GM19468 (cell line): ENCODE results near the gene L2HGDH.
"Not testable (repeated sequence)": the region's sequence is repeated elsewhere in the genome, so short reads cannot be mapped to it uniquely, and the experiment has no call there.

Experiments used
- ATAC-seq: cut with Tn5 transposase; IDR thresholded peaks from one replicate; pipeline ENCODE4 v1.9.1; 2021; ENCODE audit warnings: mild to moderate bottlenecking, moderate library complexity, moderate number of reproducible peaks; ENCODE audit not compliant: unreplicated experiment; ENCODE audit errors: extremely low read depth

L2HGDH gene

DNA sequence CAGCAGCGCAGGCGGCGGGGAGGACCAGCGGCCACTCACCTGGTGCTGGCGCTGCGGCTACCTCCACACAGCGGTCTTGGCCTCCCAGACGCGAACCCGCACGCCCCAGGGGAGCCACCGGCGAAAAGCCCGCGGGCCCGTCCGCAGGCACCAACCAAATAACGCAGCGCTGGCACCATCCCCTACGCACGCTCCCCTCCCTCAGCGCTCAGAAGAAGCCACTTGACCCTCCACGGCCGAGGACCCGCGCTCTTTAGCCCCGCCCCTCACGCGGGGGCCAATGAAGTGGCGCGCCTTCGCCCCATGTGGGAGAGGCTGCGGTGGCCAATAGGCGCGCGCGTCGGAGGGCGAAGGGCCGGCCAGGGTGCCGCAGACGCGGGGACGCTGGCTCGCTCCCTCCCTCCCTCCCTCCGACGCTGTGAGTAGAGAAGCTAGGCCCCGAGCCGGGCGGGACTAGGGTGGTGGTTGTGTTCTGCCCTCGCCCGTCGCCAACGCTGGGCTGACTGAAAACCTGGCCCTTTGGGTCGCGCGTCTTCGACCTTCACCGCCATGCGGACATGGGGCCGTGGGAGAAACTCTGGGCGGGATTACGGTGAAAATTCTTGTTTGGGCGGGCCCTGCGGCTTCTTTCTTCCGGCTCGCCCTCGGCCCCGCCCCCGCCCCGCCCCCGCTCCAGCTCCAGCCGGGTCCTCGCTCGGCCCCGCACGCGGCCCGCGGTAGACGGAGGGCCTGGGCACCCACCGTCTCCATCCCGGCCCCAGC, at the start of gene L2HGDH, which contains the start of gene DMAC2L:
TSS of gene L2HGDH (minus strand) at position 258 of the 762 bp plus-strand sequence. CDS start at position 179, 79 bp downstream.
TSS of gene DMAC2L (plus strand) at position 353 of the 762 bp plus-strand sequence. CDS start 9,164 bp downstream, outside the sequence.
- peak; percentile 82 for ATAC-seq

GRCh38 chr14:50360851-50361250, 48.8 kb upstream of the L2HGDH start:
- no peak for ATAC-seq

- ATAC-seq = no peak
Observed at GRCh38 chr14:50360093-50360492, 48.1 kb upstream of the L2HGDH start.

DNA sequence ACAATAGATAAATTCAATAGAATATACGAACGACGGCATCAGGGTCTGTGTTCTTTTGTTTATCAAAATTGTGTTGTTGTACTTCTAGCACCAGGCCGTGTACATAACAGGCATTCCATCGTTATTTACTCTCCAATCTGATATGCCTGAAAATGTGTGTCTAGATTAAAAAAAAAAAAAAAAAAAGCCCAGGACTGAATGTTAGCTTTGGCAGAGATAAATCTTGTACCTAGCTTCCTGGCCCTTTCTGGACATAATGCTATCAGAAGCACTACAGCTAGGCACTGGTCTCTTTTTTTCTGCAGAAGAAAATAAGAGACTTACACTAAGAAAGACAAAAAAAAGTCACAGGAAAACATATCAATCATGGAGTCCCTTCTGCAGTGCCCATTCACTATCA, 47.6 kb upstream of the L2HGDH start:
- ATAC-seq = no peak

DNA sequence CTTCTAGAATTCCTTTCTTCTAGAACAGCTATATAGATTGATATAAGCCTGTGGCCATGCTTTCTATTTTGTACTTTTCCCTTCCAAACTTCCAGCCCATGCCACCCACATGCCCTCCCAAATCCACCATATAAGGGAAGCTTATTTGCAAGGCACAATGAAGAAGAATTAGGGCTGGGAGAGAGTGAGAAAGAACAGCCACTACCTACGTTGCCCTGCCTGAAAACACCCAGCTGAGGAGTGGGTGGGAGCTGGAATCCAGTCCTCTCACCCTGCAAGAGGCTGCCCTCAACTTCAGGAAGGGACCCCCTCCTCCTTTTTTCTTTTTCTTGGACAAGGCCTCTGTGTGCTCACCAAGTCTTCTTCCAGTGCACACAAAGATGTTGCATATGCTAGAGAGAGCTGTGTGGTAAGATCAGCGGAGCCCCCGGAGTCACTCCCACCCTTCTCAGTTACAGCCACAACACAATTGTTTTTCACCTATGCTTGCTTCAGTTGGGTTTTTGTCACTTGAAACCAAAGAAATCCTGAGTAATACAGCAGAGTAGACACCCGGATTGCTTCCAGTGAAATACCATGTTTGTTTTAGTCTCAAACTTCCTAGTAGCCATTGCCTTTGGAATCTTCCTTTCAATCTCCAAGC, 45.8 kb upstream of the L2HGDH start:
- ATAC-seq = no peak

- ATAC-seq = no peak
Observed at GRCh38 chr14:50357124-50357523, 45.1 kb upstream of the L2HGDH start.

DNA sequence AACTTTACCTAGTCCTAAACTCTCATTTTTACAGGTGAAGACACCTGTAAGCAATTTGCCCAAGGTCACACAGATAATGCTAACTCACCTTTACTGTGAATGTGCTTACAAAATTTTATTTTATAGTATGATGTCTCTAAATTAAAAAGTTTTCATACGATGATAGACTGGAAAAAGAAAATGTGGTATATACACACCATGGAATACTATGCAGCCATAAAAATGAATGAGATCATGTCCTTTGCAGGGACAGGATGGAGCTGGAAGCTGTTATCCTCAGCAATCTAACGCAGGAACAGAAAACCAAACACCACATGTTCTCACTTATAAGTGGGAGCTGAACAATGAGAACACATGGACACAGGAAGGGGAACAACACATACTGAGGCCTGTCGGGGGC, 44.3 kb upstream of the L2HGDH start:
- ATAC-seq = not testable (repeated sequence)

DNA sequence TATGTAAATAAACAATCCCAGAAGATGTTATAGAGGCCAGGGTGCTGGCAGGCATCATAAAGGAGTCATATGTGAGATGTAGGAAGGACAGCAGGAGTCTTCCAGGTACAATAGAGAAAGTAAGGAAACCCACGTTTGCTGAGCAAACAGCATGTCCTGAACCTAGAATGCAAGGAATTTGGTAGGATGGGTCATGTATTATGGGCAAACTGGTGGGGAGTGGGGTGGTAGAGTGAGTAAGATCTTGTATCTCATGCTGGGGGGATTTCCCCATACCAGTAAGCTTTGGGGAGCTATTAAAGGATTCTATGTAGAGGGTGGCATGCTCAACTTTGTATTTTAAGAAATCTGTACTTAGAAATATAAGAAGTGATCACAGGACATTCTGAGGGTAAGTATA, 43.7 kb upstream of the L2HGDH start:
- ATAC-seq = no peak

GRCh38 chr14:50354527-50354926, 42.5 kb upstream of the L2HGDH start:
- no peak for ATAC-seq

DNA sequence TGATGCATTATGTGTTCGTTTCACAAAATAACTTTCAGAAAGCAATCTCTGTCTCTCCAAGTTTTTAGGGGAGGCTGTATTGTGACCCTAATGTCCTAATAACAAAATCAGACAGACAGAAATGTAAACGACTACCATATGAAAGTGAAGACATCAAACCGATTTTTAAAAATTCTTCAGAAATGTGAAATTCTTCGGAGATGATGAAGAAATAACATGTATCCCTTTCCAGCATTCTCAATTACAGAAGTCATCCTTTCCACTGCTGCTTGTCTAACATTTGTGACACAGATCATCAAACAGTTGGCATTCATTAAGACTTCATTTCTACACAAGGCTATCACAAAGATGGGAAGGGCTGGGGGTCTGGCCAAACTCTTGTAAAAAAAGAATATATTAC, 41.1 kb upstream of the L2HGDH start:
- no peak for ATAC-seq

DNA sequence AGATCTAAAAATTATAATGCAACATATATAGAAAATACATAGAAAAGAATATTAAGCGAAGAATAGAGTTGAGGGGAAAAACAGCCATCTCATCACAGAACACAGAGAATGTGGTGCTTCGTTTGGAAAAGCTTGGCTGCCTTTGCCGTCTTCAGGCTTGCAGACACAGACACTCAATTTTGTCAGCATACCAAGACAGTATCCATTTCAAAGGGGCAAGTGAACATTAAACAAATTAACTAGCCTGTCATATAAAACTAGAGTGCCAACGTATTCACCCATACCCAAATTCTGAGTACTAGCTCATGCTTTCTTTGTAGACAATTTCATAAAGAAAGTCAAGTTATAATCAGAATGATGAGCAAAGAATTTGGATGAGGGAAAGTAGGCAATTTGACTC, 40.6 kb upstream of the L2HGDH start:
- no peak for ATAC-seq

- no peak for ATAC-seq
Observed at GRCh38 chr14:50350975-50351374, 38.9 kb upstream of the L2HGDH start.

GRCh38 chr14:50348933-50349332, 36.9 kb upstream of the L2HGDH start:
- no peak for ATAC-seq

- no peak for ATAC-seq
Observed at GRCh38 chr14:50347521-50347920, 35.5 kb upstream of the L2HGDH start.

- ATAC-seq = no peak
Observed at GRCh38 chr14:50345846-50346422, 33.9 kb upstream of the L2HGDH start.

- no peak for ATAC-seq
Observed at GRCh38 chr14:50344876-50345563, 33.0 kb upstream of the L2HGDH start.

- ATAC-seq = no peak
Observed at GRCh38 chr14:50344116-50344775, 32.2 kb upstream of the L2HGDH start.

DNA sequence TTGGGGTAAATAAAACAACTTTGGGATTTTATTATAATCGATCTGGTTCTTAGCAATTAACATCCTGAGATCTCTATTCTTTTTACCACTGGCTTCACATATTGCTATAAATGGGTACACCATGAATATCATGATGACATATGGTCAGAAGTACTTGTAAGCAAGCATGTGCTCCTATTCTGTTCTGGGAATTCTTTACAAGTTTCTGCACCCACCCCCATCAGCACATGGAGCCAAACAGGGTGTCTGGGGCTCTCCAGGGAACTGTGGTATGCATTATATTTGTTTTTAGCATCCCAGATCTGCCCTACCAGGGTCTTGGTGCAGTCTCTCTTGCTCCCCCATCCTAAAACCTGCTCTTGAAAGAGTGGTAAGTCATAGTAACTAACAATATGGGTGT, 31.4 kb upstream of the L2HGDH start:
- ATAC-seq = no peak

GRCh38 chr14:50342221-50343078, 30.4 kb upstream of the L2HGDH start:
- no peak for ATAC-seq
